Activated CD4-positive, alpha-beta T cell treated with anti-CD3 and anti-CD28 coated beads, Interleukin-2, amount 10 ng/mL, durations not matched to agents 24 days and 14 days (primary cell): Measurements from ENCODE around the gene PRKG1. TPM values are rescaled to one million over a fixed set of nuclear protein-coding genes. Genes with fewer than 3 reads are reported as not detected.

Experiments used
- DNase-seq: peaks from one replicate; pipeline ENCODE4 v3.0.0; 2022
- H3K27ac Mint-ChIP-seq: one replicate; pipeline ENCODE4 v1.8.0; 2022; ENCODE audit warnings: mild to moderate bottlenecking, mixed read lengths
- H3K27me3 Mint-ChIP-seq: one replicate; pipeline ENCODE4 v1.8.0; 2022; ENCODE audit warnings: mixed read lengths
- H3K36me3 Mint-ChIP-seq: one replicate; pipeline ENCODE4 v1.8.0; 2022; ENCODE audit warnings: low read depth, mild to moderate bottlenecking, mixed read lengths
- H3K4me1 Mint-ChIP-seq: one replicate; pipeline ENCODE4 v1.8.0; 2021; ENCODE audit warnings: mixed read lengths
- H3K4me3 Mint-ChIP-seq: one replicate; pipeline ENCODE4 v1.8.0; 2022; ENCODE audit warnings: mild to moderate bottlenecking, moderate library complexity, mixed read lengths
- H3K9me3 Mint-ChIP-seq: one replicate; pipeline ENCODE4 v1.8.0; 2021; ENCODE audit warnings: mixed read lengths
- intact Hi-C: fragments of 100-400 bp; cut with micrococcal nuclease; formaldehyde crosslinking; loops from one replicate; pipeline ENCODE4 v1.15.1; 2023
- total RNA-seq: library from RNA; stranded (reverse); gene quantifications from 2 replicates; pipeline ENCODE4 v1.2.3, GENCODE V29; 2022

PRKG1 gene
- total RNA-seq, 1 donor from 2014 or later, result not detected

DNA sequence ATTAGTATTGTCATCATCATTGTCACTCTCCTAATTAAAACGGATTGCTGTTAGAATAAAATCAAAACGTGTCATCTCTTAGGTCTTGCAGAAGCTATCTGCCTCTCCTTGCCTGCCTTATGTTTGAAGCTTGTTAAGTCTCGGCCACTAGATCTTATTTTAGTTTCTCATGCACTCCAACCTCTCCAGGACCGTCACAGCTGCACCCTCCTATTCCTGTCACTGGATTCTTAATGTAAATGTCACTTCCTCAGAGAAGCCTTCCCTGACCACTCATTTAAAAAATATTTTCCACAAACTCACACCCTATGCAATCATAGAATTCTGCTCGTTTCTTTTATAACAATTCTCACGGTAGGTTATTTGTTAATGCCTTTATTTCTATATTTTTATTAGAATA lies 1135.9 kb downstream of the PRKG1 start:
- Mint-ChIP-seq H3K27me3 (no peaks in the 10 kb centered on the region), H3K4me3 (no peak overlapping the region), H3K36me3 (no peaks in the 10 kb centered on the region), H3K27ac (no peak overlapping the region), H3K4me1 (no peaks in the 10 kb centered on the region), H3K9me3 (no peaks in the 10 kb centered on the region)
- intact Hi-C loops, result no loop called here
- DNase-seq, result no peak

DNA sequence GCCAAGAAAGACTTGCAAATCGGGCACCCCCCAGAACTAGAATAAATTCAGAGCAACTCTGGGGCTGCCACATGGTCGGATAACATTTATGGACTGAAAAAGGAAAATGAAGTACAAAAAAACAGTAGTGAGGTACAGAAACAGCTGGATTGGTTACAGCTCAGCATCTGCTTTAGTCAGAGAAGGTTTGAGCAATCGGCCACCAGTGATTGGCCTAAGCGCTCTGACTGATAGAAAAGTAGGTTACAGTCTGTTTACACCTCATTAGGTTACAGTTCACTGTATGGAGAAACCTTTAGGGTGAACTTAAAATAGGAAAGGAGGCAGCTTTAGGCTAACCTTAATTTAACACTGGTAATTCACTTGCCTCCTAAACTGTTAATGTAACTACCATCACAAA lies 1137.8 kb downstream of the PRKG1 start:
- Mint-ChIP-seq H3K27me3 (no peaks in the 10 kb centered on the region), H3K4me1 (no peaks in the 10 kb centered on the region), H3K36me3 (no peaks in the 10 kb centered on the region), H3K9me3 (no peaks in the 10 kb centered on the region), H3K4me3 (no peak overlapping the region), H3K27ac (no peak overlapping the region)
- no peak for DNase-seq
- intact Hi-C loops, result no loop called here

- intact Hi-C loops, result no loop called here
- Mint-ChIP-seq H3K36me3 (no peaks in the 10 kb centered on the region), H3K27ac (no peak overlapping the region), H3K9me3 (no peaks in the 10 kb centered on the region), H3K4me1 (no peaks in the 10 kb centered on the region), H3K27me3 (no peaks in the 10 kb centered on the region), H3K4me3 (no peak overlapping the region)
- no peak for DNase-seq
Observed at GRCh38 chr10:52212802-52213201, 1138.5 kb downstream of the PRKG1 start.

GRCh38 chr10:52213321-52213752 lies 1139.0 kb downstream of the PRKG1 start:
- Mint-ChIP-seq H3K27me3 (no peaks in the 10 kb centered on the region), H3K27ac (no peak overlapping the region), H3K36me3 (no peaks in the 10 kb centered on the region), H3K9me3 (no peaks in the 10 kb centered on the region), H3K4me3 (no peak overlapping the region), H3K4me1 (no peaks in the 10 kb centered on the region)
- intact Hi-C loops, result no loop called here
- DNase-seq, result no peak

DNA sequence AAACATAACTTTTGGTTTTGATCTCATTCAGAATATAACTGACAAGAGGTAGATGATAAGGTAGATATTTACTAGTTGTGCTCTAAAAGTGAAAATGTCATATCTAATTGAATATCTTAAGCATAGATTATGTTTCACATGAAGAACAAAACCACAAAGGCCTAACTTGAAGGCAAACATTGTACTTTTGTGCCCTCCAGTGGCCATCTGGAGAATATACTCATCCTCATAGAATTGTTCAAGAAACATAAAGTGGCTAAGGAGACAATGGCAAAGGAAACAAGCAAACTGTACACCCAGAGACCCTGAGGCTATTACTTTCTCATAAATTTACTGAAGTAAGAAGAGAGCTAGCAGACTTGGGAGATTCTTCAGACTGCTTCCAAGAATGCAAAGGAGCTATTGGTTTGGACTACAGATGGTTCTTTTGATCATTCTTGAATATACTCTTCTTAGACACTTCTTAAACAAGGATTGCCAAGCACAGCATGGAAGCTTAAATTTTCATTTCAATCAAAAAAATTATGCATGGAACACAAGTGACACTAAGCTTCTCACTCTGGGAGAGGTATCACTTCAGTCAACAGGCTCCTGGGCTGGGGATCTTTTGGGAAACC lies 1141.6 kb downstream of the PRKG1 start:
- Mint-ChIP-seq H3K4me3 (no peak overlapping the region), H3K9me3 (no peaks in the 10 kb centered on the region), H3K4me1 (no peaks in the 10 kb centered on the region), H3K36me3 (no peaks in the 10 kb centered on the region), H3K27me3 (no peaks in the 10 kb centered on the region), H3K27ac (no peak overlapping the region)
- peak; percentile 81 for DNase-seq
- intact Hi-C loops, result loop anchor here (5.0 kb wide), 1 partner anchor 1214 kb away; no protein-coding TSS in a partner anchor

DNA sequence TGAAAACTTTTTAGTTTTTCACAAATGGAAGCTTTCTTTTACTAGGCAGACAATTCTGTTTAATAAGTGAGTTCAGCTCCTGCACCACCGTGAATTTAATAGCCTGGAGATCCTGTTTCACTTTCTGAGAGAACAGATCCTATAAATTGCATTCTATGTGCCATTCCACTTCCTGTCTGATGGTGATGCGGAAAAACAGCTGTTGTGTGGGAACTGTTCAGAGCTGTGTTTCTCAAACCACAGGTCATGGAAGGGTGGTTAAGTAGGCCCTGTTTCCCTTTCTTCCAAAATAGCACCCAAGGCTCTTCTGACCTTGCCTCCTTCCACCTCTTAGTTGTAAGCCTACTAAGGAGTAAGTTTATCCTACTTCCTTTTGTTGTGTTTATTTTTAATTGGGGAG lies 1142.6 kb downstream of the PRKG1 start:
- Mint-ChIP-seq H3K9me3 (no peaks in the 10 kb centered on the region), H3K4me3 (no peak overlapping the region), H3K27me3 (no peaks in the 10 kb centered on the region), H3K36me3 (no peaks in the 10 kb centered on the region), H3K27ac (no peak overlapping the region), H3K4me1 (no peaks in the 10 kb centered on the region)
- intact Hi-C loops, result loop anchor here (5.0 kb wide), 1 partner anchor 1215 kb away; no protein-coding TSS in a partner anchor
- DNase-seq, result no peak

- Mint-ChIP-seq H3K9me3 (no peaks in the 10 kb centered on the region), H3K27me3 (no peaks in the 10 kb centered on the region), H3K36me3 (no peaks in the 10 kb centered on the region), H3K4me1 (no peaks in the 10 kb centered on the region), H3K4me3 (no peak overlapping the region), H3K27ac (no peak overlapping the region)
- intact Hi-C loops, result loop anchor here (5.0 kb wide), 1 partner anchor 1215 kb away; no protein-coding TSS in a partner anchor
- no peak for DNase-seq
Observed at GRCh38 chr10:52217531-52217930, 1143.2 kb downstream of the PRKG1 start.

DNA sequence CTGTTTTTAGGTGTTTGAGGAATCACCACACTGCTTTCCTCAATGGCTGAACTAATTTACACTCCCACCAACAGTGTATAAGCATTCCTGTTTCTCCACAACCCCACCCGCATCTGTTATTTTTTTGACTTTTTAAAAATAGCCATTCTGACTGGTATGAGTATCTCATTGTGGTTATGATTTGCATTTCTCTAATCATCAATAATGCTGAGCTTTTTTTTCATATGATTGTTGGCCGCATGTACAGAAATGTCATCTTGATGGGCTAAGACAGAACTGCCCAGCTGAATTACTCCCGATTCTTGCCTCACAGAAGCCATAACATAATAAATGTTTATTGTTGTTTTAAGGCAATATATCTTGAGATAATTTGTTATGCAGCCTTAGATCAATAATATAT lies 1146.7 kb downstream of the PRKG1 start:
- Mint-ChIP-seq H3K4me1 (no peaks in the 10 kb centered on the region), H3K4me3 (no peak overlapping the region), H3K36me3 (no peaks in the 10 kb centered on the region), H3K27me3 (no peaks in the 10 kb centered on the region), H3K27ac (no peak overlapping the region), H3K9me3 (no peaks in the 10 kb centered on the region)
- DNase-seq, result no peak
- intact Hi-C loops, result no loop called here

- Mint-ChIP-seq H3K9me3 (no peaks in the 10 kb centered on the region), H3K27ac (no peak overlapping the region), H3K4me1 (no peaks in the 10 kb centered on the region), H3K27me3 (no peaks in the 10 kb centered on the region), H3K4me3 (no peak overlapping the region), H3K36me3 (no peaks in the 10 kb centered on the region)
- intact Hi-C loops, result no loop called here
- no peak for DNase-seq
Observed at GRCh38 chr10:52221923-52222322, 1147.6 kb downstream of the PRKG1 start.

- Mint-ChIP-seq H3K4me3 (no peak overlapping the region), H3K9me3 (no peaks in the 10 kb centered on the region)
- intact Hi-C loops, result no loop called here
Observed at GRCh38 chr10:52226197-52226847, 1152.0 kb downstream of the PRKG1 start.

DNA sequence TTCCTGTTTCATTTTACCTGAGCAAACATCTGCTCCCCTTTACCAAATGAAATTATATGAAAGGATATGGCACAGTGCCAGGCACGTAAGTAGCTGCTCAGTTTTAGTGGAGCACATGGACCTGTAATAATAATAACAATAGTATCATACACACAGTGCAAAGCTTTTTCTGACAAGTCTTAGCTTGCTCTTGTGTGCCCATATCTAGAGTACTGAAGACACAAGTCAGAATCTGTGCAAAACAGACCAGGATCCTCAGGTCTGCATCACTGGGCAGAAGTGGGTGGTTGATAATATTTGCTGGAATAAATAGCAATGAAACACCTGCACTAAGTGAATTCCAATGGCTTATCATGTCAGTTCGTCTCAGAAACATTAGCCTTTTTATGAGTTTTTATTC lies 1154.3 kb downstream of the PRKG1 start:
- H3K27me3 Mint-ChIP-seq, result peaks cover 8% of the 10 kb centered on the region
- peaks cover 6% of the 10 kb centered on the region for H3K4me1 Mint-ChIP-seq
- H3K27ac Mint-ChIP-seq, result no peak overlapping the region
- no peak for DNase-seq
- H3K36me3 Mint-ChIP-seq, result no peaks in the 10 kb centered on the region
- no peaks in the 10 kb centered on the region for H3K9me3 Mint-ChIP-seq
- no peak overlapping the region for H3K4me3 Mint-ChIP-seq
- intact Hi-C loops, result no loop called here

More at GRCh38 chr10:52226197-52226847, 1152.0 kb downstream of the PRKG1 start:
- Mint-ChIP-seq H3K27ac (no peak overlapping the region), H3K27me3 (no peaks in the 10 kb centered on the region), H3K36me3 (no peaks in the 10 kb centered on the region), H3K4me1 (no peaks in the 10 kb centered on the region)
- no peak for DNase-seq

DNA sequence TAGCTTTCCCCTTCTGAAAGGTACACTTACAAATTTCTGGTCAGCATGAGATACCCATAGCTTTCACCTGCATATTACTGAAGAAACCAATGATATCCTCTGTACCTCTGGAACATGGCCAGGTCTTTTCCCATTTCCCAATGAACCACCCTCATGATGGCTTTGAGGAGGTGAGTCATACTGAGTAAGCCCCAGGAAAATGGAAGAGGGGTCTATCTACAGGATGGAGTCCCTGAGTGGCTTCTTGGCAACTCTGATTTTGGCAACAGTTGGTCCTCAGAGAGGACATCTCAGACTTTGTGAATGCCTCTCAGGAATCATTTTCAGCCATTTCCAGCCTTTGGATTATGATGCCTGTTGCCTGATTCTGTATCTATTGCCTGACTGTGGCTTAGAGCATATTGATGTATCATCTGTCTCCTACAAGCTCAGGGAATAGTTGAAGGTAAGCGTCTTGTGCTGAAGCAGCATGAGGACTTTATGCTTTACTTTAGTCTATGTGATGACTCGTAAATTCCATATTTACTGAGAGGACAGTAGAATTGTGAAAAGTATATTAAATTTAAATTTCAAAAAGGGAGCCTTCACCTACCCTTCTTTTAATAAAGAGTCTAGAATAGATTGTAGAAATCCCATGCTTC lies 1155.1 kb downstream of the PRKG1 start:
- intact Hi-C loops, result no loop called here
- peaks cover 8% of the 10 kb centered on the region for H3K27me3 Mint-ChIP-seq
- H3K36me3 Mint-ChIP-seq, result no peaks in the 10 kb centered on the region
- no peak for DNase-seq
- H3K9me3 Mint-ChIP-seq, result no peaks in the 10 kb centered on the region
- H3K27ac Mint-ChIP-seq, result no peak overlapping the region
- no peak overlapping the region for H3K4me3 Mint-ChIP-seq
- H3K4me1 Mint-ChIP-seq, result peaks cover 6% of the 10 kb centered on the region

- no peaks in the 10 kb centered on the region for H3K36me3 Mint-ChIP-seq
- H3K4me1 Mint-ChIP-seq, result peaks cover 6% of the 10 kb centered on the region
- no peaks in the 10 kb centered on the region for H3K9me3 Mint-ChIP-seq
- peaks cover 8% of the 10 kb centered on the region for H3K27me3 Mint-ChIP-seq
- H3K4me3 Mint-ChIP-seq, result peak overlapping the region; percentile 63
- intact Hi-C loops, result no loop called here
- H3K27ac Mint-ChIP-seq, result no peak overlapping the region
- no peak for DNase-seq
Observed at GRCh38 chr10:52232561-52233350, 1158.5 kb downstream of the PRKG1 start.
